Measurements from ENCODE around the gene IL18BP. TPM values are rescaled to one million over a fixed set of nuclear protein-coding genes. Genes with fewer than 3 reads are reported as not detected.
A peak's percentile ranks its signal among the peaks of the same experiment; 100 is the strongest.

IL18BP gene
- total RNA-seq, 2 donors from 2014 or later, result 18.4 to 21.9 TPM

DNA sequence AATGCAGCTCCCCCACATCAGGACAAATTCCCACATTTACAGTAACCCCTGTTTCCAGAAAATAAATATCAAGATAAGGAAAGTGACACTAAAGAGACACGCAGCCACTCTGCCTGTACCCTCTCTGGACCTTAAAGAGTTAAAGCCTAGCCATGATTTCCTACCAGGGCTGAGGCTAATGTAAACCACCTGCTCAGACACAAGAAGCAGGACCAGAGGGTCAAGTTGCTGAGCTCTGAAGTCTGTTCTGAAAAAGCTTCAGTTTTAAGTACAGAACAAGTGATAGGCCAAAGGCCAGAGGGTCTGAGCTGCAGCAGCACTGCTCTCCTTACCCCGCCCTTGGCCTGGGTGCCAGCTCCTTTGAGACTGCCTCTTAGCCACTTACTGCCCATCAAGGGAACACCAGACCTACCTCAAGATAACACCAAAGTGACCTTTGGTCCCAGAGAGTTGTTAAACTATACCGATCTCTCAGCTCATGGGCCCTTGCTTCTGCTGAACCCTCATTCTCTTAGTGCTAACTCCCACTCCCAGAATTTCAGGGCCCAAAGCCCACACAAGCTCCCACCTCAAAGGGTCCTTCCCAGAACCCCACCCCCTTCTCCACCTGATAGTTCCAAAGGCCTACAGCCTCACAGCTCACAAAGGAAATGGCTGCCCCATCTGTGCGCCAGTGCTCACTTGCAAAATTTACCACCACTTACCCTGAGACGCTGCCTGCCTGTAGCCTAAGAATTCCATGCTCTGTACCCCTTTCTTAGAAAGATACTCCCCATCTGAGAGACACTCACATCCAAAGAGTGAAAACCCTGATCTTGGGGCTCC is 40.5 kb downstream of the IL18BP start:
- no peak for ATAC-seq (replicated peaks)
- no peak overlapping the region for H3K4me3 Mint-ChIP-seq
- peaks cover 39% of the 10 kb centered on the region for H3K36me3 Mint-ChIP-seq (ENCODE audit: low read depth)
- no peaks in the 10 kb centered on the region for H3K9me3 Mint-ChIP-seq
- H3K27ac Mint-ChIP-seq, result no peak overlapping the region
- peaks cover 31% of the 10 kb centered on the region for H3K4me1 Mint-ChIP-seq
- H3K27me3 Mint-ChIP-seq, result no peaks in the 10 kb centered on the region

DNA sequence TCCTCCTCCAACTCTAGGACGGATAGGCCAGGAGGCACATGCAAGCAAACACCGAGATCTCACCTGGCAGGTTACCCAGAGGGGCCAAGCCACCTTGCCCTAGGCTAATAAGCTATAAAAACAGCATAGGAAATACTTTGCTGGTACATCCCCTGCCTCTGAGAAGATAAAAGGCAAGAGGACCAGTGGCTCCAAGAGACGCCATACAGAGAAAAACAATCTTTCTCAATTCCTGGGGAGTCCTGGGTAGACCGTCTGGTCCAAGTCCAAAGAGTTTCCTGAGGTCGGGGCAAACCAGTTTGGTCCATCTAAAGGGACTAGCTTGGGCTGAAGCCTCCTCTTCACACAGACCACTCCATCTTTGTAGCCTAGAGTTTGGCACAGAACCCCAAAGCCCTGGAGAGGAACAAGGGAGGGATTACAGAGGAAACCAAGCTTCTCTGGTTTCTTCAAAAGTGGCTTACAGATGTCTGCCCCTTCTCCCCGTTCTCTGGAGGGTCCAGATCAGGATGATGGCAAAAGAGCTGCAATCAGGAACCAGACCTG is 41.2 kb downstream of the IL18BP start:
- Mint-ChIP-seq H3K27ac (no peak overlapping the region), H3K36me3 (ENCODE audit: low read depth) (peaks cover 33% of the 10 kb centered on the region), H3K4me1 (peaks cover 31% of the 10 kb centered on the region), H3K4me3 (no peak overlapping the region), H3K27me3 (no peaks in the 10 kb centered on the region), H3K9me3 (no peaks in the 10 kb centered on the region)
- ATAC-seq (replicated peaks), result peak; percentile 0

DNA sequence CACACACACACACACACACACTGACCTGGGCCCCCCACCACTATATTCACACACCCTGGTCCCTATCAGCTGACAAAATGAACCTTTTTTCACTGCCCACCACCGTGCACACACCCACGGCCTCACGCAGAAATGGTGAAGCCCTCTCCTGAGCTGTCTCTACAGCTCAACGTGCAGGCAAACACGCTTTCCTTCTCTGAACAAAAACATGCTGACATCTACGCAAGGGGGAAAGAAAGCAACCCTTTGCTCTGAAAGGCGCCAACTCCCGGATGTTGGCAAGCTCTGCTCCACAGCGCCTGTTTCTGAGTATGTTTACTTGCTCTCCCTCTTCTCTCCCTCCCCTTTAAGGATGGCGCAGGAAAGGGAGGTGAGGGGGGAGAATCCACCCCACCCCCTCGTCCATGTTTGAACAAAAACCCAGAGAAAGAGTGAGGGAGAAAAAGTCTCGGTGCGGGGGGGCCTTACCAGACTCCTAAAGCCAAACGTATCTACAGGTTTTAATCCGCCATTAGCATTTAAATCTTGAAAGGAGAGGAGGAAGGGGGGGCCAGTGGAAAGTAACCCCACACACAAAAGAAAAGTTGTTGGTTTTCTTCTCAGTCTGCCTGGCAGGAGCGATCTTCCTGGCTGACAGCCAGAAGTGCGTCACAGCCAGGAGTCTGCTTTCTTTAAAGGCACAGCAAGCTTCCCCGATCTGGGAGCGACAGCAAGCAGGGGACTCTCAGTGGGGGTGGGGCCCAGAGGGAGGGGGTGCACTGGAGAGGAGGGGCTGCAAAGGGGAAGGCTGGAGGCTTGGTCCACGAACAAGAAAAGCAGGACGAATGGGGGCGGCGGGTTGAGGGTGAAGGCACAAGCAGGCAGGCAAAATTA is 42.0 kb downstream of the IL18BP start:
- no peaks in the 10 kb centered on the region for H3K27me3 Mint-ChIP-seq
- no peak overlapping the region for H3K27ac Mint-ChIP-seq
- ATAC-seq (replicated peaks), result peak; percentile 78
- no peaks in the 10 kb centered on the region for H3K9me3 Mint-ChIP-seq
- peaks cover 28% of the 10 kb centered on the region for H3K4me1 Mint-ChIP-seq
- H3K4me3 Mint-ChIP-seq, result no peak overlapping the region
- H3K36me3 Mint-ChIP-seq (ENCODE audit: low read depth), result peaks cover 25% of the 10 kb centered on the region

DNA sequence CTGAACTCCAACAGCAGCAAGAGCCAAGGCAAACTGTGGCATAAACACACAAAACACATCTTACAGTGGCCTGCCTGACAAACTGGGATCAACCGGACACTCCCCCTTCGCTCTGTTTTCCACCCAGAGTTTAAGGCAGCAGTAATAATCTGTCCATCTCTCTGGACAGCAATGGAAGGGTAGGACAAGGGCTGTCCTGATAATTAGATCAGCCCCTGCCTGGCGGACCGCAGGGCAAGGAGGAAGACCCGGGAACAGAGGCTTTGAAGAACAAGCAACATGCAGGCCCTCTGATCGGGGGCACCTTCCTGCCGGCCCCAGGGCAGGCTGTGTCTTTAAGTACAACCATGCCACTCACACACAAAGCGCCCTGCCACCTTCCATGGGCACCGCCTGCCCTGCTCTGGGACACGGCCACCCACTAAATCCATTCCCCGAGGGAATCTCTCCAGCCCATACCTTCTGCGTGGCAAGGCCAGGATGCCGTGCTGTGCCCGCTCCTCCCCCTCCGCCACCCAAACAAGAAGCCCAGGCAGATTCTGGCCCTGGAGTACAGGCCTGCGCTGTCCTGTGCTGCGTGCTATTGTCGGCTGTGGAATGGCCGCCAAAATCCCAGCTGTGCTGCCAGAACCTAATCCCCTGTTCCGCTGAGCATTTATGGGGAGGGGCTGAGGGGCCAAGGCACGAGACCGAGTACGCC is 42.8 kb downstream of the IL18BP start:
- Mint-ChIP-seq H3K27ac (no peak overlapping the region), H3K27me3 (no peaks in the 10 kb centered on the region), H3K4me1 (peaks cover 23% of the 10 kb centered on the region), H3K4me3 (no peak overlapping the region), H3K36me3 (ENCODE audit: low read depth) (peaks cover 17% of the 10 kb centered on the region), H3K9me3 (no peaks in the 10 kb centered on the region)
- ATAC-seq (replicated peaks), result peak; percentile 45

DNA sequence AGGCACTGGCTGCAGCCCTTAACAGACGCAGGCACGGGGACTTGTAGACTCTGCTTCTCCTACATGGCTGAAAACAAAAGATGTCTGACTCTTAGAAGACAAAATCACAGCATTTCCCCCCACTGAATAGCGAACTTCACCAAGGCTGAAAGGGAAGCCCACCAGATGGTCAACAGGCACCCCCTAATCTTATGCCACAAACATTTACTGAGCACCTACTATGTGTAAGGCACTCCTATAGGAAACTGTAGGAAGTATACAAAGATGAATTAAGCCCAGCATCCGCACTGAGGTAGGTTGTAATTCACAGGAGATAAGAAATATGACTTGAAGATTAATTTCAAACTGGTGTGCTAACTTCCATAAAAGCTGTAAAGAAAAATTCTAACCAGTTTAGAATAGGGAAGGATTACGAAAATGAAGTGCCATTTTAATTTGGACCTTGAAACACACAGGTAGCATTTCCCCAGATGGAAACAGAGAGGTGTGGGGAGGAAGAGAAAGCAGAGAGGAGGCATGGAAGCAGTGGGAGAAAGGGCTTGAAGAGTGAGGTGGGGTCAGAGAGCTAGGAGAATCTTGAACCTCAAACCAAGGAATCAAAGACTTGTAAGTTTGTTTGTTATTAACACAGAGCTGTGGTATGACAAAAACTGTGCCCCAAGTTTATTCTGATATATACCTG is 43.5 kb downstream of the IL18BP start:
- Mint-ChIP-seq H3K9me3 (no peaks in the 10 kb centered on the region), H3K4me1 (peaks cover 18% of the 10 kb centered on the region), H3K36me3 (ENCODE audit: low read depth) (peaks cover 11% of the 10 kb centered on the region), H3K27me3 (no peaks in the 10 kb centered on the region), H3K4me3 (no peak overlapping the region), H3K27ac (no peak overlapping the region)
- no peak for ATAC-seq (replicated peaks)

DNA sequence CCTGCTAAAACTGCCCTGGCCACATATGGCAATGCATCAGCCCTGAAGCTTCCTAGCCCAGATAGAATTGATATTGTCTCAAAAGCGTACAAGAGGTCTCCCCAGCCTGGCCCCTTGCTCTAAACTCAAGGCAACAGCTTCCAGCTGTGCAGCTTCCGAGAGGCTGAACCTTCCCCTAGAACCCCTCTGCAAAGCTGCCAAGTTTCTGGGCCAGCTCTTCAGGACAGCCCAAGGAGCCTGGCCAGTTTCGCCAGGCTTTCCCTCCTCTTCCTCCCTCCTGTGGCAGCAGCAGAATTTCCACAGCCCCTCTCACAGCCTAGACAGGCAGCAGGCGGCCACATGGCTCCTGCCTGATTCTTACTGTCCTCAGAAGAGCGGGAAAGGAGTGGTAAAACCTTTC is 47.1 kb downstream of the IL18BP start:
- H3K4me3 Mint-ChIP-seq, result no peak overlapping the region
- no peak for ATAC-seq (replicated peaks)
- H3K27ac Mint-ChIP-seq, result peak overlapping the region; percentile 33
- H3K9me3 Mint-ChIP-seq, result no peaks in the 10 kb centered on the region
- H3K4me1 Mint-ChIP-seq, result peaks cover 18% of the 10 kb centered on the region
- H3K36me3 Mint-ChIP-seq (ENCODE audit: low read depth), result peaks cover 34% of the 10 kb centered on the region
- H3K27me3 Mint-ChIP-seq, result no peaks in the 10 kb centered on the region

DNA sequence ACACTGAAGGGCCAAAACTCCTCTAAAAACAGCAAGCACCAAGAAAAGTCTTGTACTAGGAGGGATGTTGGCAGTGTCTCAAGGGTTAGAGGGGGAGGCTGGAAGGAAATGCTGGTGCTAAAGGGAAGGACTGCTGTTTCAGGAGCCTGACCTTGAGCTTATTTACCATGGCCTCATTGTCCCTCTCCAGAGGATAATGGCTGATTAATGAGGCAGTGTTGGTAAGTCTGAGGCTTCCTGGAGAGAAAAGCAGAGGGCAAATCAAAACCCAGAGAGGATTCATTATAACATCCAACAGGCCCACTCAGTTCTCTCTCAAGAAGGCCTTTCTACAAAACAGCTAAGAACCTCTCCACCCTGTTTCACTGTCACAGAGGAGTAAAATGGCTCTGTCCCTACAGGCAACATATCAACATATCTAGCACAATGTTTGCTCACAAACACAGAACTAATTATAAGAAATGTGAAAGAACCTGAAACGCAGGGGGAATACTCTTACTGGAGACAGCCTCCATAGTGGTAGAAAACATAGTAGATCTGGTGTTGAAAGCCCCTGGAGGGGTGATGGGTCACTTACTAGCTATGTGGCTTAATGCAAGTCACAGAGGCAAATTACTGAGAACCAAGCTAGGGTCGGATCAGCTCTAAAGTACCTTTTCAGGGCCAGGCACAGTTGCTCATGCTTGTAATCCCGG is 50.2 kb downstream of the IL18BP start:
- ATAC-seq (replicated peaks), result no peak
- H3K36me3 Mint-ChIP-seq (ENCODE audit: low read depth), result peaks cover 27% of the 10 kb centered on the region
- peaks cover 2% of the 10 kb centered on the region for H3K4me1 Mint-ChIP-seq
- H3K4me3 Mint-ChIP-seq, result no peak overlapping the region
- no peaks in the 10 kb centered on the region for H3K9me3 Mint-ChIP-seq
- H3K27ac Mint-ChIP-seq, result no peak overlapping the region
- H3K27me3 Mint-ChIP-seq, result no peaks in the 10 kb centered on the region

Other genes with a start within 250 kb of the IL18BP start
- gene DEFB108B, start 165.7 kb upstream of the IL18BP start, total RNA-seq, result not detected
- gene DEFB131B, start 120.5 kb upstream of the IL18BP start, total RNA-seq, result not detected
- 10 to 100 TPM; 13.9 to 16.6 TPM for gene XNDC1N, start 70.3 kb upstream of the IL18BP start, total RNA-seq
- 10 to 100 TPM; 45.8 to 55.5 TPM for gene RNF121, start 69.9 kb upstream of the IL18BP start, total RNA-seq
- 100 to 1,000 TPM; 179 to 277 TPM for gene NUMA1, start 81.6 kb downstream of the IL18BP start, total RNA-seq
- gene LRRC51, start 81.9 kb downstream of the IL18BP start, total RNA-seq, result 1 to 10 TPM; 3.3 to 5.4 TPM
- 10 to 100 TPM; 53.4 to 69.1 TPM for gene LAMTOR1, start 104.4 kb downstream of the IL18BP start, total RNA-seq
- gene TOMT, start 107.0 kb downstream of the IL18BP start, total RNA-seq, result under 1 TPM in 1 of 2 donors, not detected in 1; 0.26 TPM
- gene ANAPC15, start 113.8 kb downstream of the IL18BP start, total RNA-seq, result 10 to 100 TPM; 35.5 to 65.6 TPM
- gene FOLR3, start 136.8 kb downstream of the IL18BP start, total RNA-seq, result not detected
- gene FOLR1, start 193.2 kb downstream of the IL18BP start, total RNA-seq, result not detected
- not detected for gene FOLR2, start 217.9 kb downstream of the IL18BP start, total RNA-seq
- gene INPPL1, start 225.9 kb downstream of the IL18BP start, total RNA-seq, result 10 to 100 TPM; 69.3 to 86.6 TPM
- gene PHOX2A, start 245.3 kb downstream of the IL18BP start, total RNA-seq, result not detected